ENCODE measurements around the gene C11orf54.

GRCh38 chr11:93710239-93710638, 31.2 kb upstream of the C11orf54 start:
- TF ChIP-seq CTCF (IDR thresholded peaks at IDR 0.05) (no peak), EP300 (IDR thresholded peaks at IDR 0.05) (no peak), POLR2A (IDR thresholded peaks at IDR 0.05; ENCODE audit: low read depth) (no peak)

Data from esophagus muscularis mucosa (tissue), 4 donors.